ENCODE data around the gene HDAC10. TPM values are rescaled to one million over a fixed set of nuclear protein-coding genes. Genes with fewer than 3 reads are reported as not detected.

Gene HDAC10
- total RNA-seq, 1 donor from 2014 or later: 13.6 TPM

DNA sequence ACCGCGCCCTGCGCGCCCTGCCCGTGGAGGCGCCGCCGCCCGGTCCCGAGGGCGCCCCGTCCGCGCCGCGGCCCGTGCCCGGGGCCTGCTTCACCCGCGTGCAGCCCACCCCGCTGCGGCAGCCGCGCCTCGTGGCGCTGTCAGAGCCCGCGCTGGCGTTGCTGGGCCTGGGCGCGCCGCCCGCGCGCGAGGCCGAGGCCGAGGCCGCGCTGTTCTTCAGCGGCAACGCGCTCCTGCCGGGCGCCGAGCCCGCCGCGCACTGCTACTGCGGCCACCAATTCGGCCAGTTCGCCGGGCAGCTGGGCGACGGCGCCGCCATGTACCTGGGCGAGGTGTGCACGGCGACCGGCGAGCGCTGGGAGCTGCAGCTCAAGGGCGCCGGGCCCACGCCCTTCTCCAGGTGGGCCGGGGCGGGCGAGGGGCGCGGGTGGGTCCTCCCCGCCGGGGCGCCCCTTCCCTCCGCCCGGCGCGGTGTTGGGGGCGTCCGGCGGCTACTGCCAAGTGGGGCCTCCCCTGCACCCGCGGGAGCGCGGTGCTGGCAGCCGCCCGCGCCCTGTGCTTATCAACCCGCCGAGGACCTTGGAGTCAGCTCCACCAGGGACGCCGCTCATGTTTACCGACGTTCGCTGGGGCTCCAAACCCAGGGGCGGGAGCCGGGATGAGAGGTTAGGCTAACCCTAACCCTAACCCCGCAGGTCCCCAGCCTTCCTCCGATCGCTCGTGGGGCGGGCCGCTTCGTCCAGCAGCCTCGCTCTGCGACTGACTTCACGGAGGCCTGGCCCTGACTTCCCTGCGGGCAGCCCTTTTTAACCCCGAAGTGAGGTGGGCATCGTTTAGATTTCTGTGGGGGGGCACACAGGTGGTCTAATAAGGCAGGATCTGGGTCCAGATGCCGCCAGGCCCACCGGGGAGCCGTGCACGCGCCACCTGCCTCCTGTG is 49.6 kb downstream of the HDAC10 start:
- Histone ChIP-seq H3K36me3 (peaks cover 35% of the 10 kb centered on the region), H3K9me3 (replicated peaks) (no peaks in the 10 kb centered on the region), H3K4me1 (peaks cover 66% of the 10 kb centered on the region), H3K27me3 (ENCODE audit: low read depth) (no peaks in the 10 kb centered on the region), H3K4me3 (peak overlapping the region; percentile 95), H3K27ac (replicated peaks) (peak overlapping the region; percentile 90)
- intact Hi-C loops (cut with micrococcal nuclease): loop anchor here (10.0 kb wide), 1 partner anchor 47 kb away; no protein-coding TSS in a partner anchor
- DNase-seq: no peak
- TF ChIP-seq, protein P1, sequence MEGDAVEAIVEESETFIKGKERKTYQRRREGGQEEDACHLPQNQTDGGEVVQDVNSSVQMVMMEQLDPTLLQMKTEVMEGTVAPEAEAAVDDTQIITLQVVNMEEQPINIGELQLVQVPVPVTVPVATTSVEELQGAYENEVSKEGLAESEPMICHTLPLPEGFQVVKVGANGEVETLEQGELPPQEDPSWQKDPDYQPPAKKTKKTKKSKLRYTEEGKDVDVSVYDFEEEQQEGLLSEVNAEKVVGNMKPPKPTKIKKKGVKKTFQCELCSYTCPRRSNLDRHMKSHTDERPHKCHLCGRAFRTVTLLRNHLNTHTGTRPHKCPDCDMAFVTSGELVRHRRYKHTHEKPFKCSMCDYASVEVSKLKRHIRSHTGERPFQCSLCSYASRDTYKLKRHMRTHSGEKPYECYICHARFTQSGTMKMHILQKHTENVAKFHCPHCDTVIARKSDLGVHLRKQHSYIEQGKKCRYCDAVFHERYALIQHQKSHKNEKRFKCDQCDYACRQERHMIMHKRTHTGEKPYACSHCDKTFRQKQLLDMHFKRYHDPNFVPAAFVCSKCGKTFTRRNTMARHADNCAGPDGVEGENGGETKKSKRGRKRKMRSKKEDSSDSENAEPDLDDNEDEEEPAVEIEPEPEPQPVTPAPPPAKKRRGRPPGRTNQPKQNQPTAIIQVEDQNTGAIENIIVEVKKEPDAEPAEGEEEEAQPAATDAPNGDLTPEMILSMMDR (IDR thresholded peaks at IDR 0.05; ENCODE audit: borderline replicate concordance): no peak

DNA sequence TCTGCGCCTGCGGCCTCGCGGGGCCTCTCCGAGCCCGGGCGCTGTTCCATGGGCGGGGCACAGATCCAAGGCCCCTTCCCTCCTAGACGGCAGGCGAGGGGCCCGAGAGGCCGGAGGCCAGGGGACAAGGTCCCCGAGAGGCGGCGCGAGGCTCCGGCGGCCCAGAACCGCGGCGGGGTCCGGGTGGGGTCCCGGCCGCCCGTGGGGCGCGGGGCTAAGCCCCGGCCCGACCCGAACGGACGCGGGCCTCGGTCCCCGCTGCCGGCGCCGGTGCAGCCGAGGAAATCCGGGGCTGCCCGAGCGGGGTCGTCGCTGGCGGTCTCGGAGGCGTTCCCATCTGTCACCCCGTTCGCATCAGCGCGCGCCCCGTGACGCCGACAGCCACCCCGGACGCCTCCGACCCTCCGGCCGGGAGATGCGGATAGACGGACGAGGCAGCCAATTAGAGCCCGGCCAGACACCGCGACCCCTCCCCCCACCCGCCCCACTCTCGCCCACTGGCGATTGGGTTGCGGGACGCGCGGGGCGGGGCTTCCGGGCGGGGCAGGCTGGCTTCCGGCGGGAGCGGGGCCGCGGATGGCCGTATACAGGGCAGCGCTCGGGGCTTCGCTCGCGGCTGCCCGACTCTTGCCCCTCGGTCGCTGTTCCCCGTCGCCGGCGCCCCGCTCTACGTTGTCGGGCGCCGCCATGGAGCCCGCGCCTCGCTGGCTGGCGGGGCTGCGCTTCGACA is 50.4 kb downstream of the HDAC10 start, which contains the start of gene SELENOO:
Gene SELENOO, plus strand, starts transcription at position 551 of the 730 bp plus-strand sequence. Its CDS starts 26 bp downstream, at position 577.
- H3K9me3 ChIP-seq (replicated peaks): no peaks in the 10 kb centered on the region
- H3K4me3 ChIP-seq: peak within 1 kb of the TSS; percentile 95
- no peaks in the 10 kb centered on the region for H3K27me3 ChIP-seq (ENCODE audit: low read depth)
- peaks cover 58% of the 10 kb centered on the region for H3K4me1 ChIP-seq
- H3K36me3 ChIP-seq: peaks cover 34% of the 10 kb centered on the region
- TF ChIP-seq, protein P1 (IDR thresholded peaks at IDR 0.05; ENCODE audit: borderline replicate concordance): no peak
- DNase-seq: peak; percentile 94
- peak within 1 kb of the TSS; percentile 90 for H3K27ac ChIP-seq (replicated peaks)
- intact Hi-C loops (cut with micrococcal nuclease): loop anchor here (10.0 kb wide), 1 partner anchor 46 kb away; no protein-coding TSS in a partner anchor

DNA sequence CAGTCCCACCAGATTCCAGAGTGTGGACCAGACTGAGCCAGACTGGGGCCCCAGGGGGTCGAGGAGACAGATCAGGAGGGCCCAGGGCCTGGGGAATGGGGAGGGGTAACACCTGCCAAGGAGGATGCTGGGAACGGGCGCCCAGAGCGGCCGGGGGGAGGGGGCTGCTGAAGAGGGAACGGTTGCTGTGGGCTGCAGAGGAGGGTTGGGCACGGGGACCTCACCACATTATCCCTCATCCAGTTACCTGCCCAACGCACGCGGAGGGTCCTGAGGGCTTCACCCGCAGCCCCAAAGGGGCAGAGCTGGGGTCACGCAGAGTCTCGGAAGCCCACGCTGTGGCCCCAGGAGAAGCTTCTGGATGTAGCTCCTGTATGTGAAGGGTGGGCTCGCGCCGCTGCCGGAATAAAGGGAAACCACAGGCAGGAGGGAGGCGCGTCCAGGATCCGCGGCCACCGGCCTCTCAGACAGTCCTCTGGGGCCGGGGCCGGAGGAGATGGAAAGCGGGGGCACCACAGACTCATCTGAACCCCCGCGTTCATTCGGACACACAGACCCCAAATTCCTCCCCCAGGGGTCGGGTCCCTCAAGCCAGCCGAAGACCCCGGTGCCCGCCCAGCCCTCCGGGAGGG is 51.1 kb downstream of the HDAC10 start:
- intact Hi-C loops (cut with micrococcal nuclease): loop anchor here (10.0 kb wide), 1 partner anchor 45 kb away; no protein-coding TSS in a partner anchor
- H3K4me1 ChIP-seq: peaks cover 51% of the 10 kb centered on the region

DNA sequence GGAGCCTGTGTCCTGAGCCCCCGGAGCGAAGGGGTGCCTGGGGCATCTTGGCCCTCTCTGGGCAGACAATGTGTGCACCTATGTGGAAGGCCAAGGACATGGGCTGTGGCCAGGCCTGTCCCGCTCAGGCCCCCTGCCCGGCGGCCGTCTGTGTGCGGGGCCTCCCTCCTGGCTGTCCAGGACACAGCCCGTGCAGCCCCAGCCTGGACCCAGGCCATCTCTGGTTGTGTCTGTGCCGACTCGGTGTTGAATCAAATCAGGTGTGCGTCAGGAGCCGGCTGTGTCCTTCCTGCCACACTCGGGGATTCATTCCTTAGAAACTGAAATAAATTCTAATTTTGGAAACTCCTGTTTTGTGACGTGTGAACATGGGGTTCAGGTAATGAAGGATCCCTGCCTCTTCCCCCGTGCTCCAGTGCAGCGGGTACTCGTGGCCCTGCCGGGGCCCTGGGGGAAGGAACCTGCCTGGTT is 51.8 kb downstream of the HDAC10 start:
- H3K36me3 ChIP-seq: peaks cover 44% of the 10 kb centered on the region

More for the DNA sequence above, 51.1 kb downstream of the HDAC10 start:
- no peak for DNase-seq
- no peaks in the 10 kb centered on the region for H3K27me3 ChIP-seq (ENCODE audit: low read depth)
- peak overlapping the region; percentile 90 for H3K27ac ChIP-seq (replicated peaks)
- H3K4me3 ChIP-seq: peak overlapping the region; percentile 95
- TF ChIP-seq, protein P1 (IDR thresholded peaks at IDR 0.05; ENCODE audit: borderline replicate concordance): no peak
- no peaks in the 10 kb centered on the region for H3K9me3 ChIP-seq (replicated peaks)
- H3K36me3 ChIP-seq: peaks cover 38% of the 10 kb centered on the region

More for the DNA sequence above, 51.8 kb downstream of the HDAC10 start:
- H3K9me3 ChIP-seq (replicated peaks): no peaks in the 10 kb centered on the region
- intact Hi-C loops (cut with micrococcal nuclease): no loop called here
- DNase-seq: no peak
- TF ChIP-seq, protein P1 (IDR thresholded peaks at IDR 0.05; ENCODE audit: borderline replicate concordance): no peak
- no peak overlapping the region for H3K27ac ChIP-seq (replicated peaks)
- H3K4me3 ChIP-seq: peak overlapping the region; percentile 95
- peaks cover 44% of the 10 kb centered on the region for H3K4me1 ChIP-seq
- H3K27me3 ChIP-seq (ENCODE audit: low read depth): no peaks in the 10 kb centered on the region
